Fibroblast of upper back skin (primary cell): ENCODE results near the gene ITGAL.

ENCODE experiments used
- DNase-seq: peaks from one replicate; pipeline ENCODE4 v3.0.0-alpha.2; 2013

The ITGAL gene

GRCh38 chr16:30571445-30572322 is 99.1 kb downstream of the ITGAL start, which contains the start of gene ZNF688:
Gene ZNF688 (minus strand): TSS chr16:30571714. CDS start chr16:30571629, 85 bp downstream.
- DNase-seq: peak; percentile 98
